Adipocyte (in vitro differentiated cells): ENCODE data around the gene CENPQ.

Source experiments
- DNase-seq: peaks from one replicate; pipeline ENCODE4 v3.0.0-alpha.2; 2015; ENCODE audit warnings: low read depth
- H3K27me3 ChIP-seq: replicated peaks from 2 replicates; pipeline ENCODE4 v1.7.0; 2013; ENCODE audit warnings: mild to moderate bottlenecking, low read length, moderate library complexity; ENCODE audit not compliant: control insufficient read depth, insufficient read depth
- H3K36me3 ChIP-seq: 2 replicates; pipeline ENCODE4 v1.7.0; 2013; ENCODE audit warnings: low read length, mild to moderate bottlenecking, moderate library complexity; ENCODE audit not compliant: control insufficient read depth, insufficient read depth, severe bottlenecking
- H3K4me1 ChIP-seq: 2 replicates; pipeline ENCODE4 v1.7.0; 2013; ENCODE audit warnings: mild to moderate bottlenecking, low read length, moderate library complexity; ENCODE audit not compliant: control insufficient read depth, insufficient read depth
- H3K4me3 ChIP-seq: 2 replicates; pipeline ENCODE4 v1.7.0; 2013; ENCODE audit warnings: mild to moderate bottlenecking, low read length, moderate library complexity
- H3K9ac ChIP-seq: 2 replicates; pipeline ENCODE4 v1.7.0; 2013; ENCODE audit warnings: mild to moderate bottlenecking, low read length, moderate library complexity
- H3K9me3 ChIP-seq: 2 replicates; pipeline ENCODE4 v1.7.0; 2013; ENCODE audit warnings: mild to moderate bottlenecking, low read length, moderate library complexity; ENCODE audit not compliant: control insufficient read depth

CENPQ gene

DNA sequence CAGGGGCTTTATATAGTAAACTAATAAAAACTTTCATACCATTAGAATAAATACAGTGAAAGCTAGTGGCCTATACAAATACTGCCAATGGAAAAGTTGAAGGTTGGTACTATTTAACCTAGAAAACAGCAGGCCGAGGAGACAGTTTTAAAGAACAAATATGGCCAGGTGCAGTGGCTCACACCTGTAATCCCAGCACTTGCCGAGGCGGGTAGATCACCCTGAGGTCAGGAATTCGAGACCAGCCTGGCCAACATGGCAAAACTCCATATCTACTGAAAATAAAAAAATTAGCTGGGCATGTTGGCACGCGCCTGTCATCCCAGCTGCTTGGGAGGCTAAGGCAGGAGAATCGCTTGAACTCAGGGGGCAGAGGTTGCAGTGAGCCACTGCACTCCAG lies 61.4 kb downstream of the CENPQ start:
- Histone ChIP-seq H3K27me3 (no peaks in the 10 kb centered on the region), H3K9me3 (no peaks in the 10 kb centered on the region), H3K4me1 (no peaks in the 10 kb centered on the region), H3K4me3 (no peak overlapping the region), H3K36me3 (no peaks in the 10 kb centered on the region), H3K9ac (no peak overlapping the region)
- DNase-seq, result no peak

DNA sequence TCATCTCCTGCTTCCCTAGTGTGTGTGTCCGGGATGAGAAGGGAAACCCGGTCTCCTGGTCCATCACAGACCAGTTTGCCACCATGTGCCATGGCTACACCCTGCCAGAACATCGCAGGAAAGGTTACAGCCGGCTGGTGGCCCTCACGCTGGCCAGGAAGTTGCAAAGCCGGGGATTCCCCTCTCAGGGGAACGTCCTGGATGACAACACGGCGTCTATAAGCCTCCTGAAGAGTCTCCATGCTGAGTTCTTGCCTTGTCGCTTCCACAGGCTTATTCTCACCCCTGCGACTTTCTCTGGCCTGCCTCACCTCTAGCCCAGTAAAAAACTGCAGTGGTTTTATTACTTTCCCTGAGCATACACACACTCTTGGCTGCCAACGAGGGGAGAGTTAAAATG lies 63.4 kb downstream of the CENPQ start:
- no peak overlapping the region for H3K4me3 ChIP-seq
- H3K36me3 ChIP-seq, result no peaks in the 10 kb centered on the region
- no peaks in the 10 kb centered on the region for H3K9me3 ChIP-seq
- no peak overlapping the region for H3K9ac ChIP-seq
- H3K27me3 ChIP-seq, result no peaks in the 10 kb centered on the region
- DNase-seq, result no peak
- no peaks in the 10 kb centered on the region for H3K4me1 ChIP-seq

DNA sequence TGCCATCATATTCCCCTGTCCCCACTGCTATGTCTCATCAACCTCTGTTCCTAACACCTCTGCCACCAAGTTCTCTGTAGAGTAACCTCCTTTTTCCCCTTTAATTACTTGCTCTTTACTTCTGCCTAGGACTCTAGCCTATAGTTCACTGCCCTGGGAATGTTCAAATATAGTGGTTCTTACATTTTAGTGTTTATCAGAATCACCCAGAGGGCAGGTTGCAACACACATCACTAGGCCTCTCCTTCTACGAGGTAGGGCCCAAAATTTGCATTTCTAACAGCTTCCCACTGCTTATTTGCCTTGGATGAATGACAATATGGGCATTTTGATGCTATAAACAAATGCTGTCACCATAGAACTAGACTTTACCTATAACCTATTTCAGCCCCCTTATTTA lies 64.2 kb downstream of the CENPQ start:
- Histone ChIP-seq H3K9me3 (no peaks in the 10 kb centered on the region), H3K36me3 (no peaks in the 10 kb centered on the region), H3K4me1 (no peaks in the 10 kb centered on the region), H3K9ac (no peak overlapping the region), H3K4me3 (no peak overlapping the region), H3K27me3 (no peaks in the 10 kb centered on the region)
- no peak for DNase-seq

DNA sequence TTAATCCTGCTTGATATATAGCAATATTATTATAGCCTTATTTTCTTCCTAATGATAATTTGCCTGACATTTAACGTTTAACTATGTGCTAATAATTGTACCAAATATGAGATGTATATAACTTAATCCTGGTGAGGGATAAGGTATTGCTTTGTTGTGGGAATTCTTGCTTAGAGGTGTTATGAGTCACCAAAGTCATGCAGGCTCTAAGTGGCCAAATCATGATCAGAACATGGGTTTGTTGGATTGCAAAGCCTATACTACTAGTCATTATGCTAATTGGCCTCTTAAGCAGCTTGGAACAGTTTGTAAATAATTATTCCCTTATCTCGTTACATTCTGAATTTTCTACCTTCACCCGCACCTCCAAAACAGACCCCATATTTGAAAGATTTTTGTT lies 65.4 kb downstream of the CENPQ start:
- DNase-seq, result no peak
- H3K9ac ChIP-seq, result no peak overlapping the region
- H3K36me3 ChIP-seq, result no peaks in the 10 kb centered on the region
- no peaks in the 10 kb centered on the region for H3K9me3 ChIP-seq
- no peak overlapping the region for H3K4me3 ChIP-seq
- H3K27me3 ChIP-seq, result no peaks in the 10 kb centered on the region
- no peaks in the 10 kb centered on the region for H3K4me1 ChIP-seq

DNA sequence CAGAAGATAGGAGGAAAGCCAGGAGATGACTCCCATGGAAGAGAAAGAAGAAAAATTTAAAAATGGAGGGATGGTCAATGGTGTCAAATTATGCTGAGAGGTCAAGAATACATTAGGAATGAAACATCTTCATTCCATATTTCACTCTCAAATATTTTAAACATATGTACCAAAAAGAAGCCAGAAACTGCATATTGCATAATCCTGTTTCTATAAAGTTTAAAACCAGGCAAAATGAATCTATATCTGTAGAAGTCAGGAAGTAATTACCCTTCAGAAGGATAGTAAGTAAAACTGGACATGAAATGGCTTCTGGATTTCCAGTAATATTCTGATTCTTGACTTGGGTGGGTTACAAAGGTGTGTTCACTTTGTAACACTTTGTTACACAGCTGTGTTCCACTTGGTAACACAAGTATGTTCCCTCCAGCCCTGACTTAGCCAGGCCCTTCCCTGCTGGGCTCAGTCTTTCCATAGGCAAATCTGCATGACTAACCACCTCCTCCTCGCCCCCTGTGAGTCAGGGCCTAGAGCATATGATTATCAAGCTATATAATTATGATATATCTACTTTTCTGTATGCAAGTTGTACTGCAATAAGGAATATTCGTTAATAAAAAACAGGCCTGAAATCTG lies 67.1 kb downstream of the CENPQ start:
- Histone ChIP-seq H3K27me3 (no peaks in the 10 kb centered on the region), H3K4me3 (no peak overlapping the region), H3K9ac (no peak overlapping the region), H3K9me3 (no peaks in the 10 kb centered on the region), H3K4me1 (no peaks in the 10 kb centered on the region), H3K36me3 (no peaks in the 10 kb centered on the region)
- no peak for DNase-seq

DNA sequence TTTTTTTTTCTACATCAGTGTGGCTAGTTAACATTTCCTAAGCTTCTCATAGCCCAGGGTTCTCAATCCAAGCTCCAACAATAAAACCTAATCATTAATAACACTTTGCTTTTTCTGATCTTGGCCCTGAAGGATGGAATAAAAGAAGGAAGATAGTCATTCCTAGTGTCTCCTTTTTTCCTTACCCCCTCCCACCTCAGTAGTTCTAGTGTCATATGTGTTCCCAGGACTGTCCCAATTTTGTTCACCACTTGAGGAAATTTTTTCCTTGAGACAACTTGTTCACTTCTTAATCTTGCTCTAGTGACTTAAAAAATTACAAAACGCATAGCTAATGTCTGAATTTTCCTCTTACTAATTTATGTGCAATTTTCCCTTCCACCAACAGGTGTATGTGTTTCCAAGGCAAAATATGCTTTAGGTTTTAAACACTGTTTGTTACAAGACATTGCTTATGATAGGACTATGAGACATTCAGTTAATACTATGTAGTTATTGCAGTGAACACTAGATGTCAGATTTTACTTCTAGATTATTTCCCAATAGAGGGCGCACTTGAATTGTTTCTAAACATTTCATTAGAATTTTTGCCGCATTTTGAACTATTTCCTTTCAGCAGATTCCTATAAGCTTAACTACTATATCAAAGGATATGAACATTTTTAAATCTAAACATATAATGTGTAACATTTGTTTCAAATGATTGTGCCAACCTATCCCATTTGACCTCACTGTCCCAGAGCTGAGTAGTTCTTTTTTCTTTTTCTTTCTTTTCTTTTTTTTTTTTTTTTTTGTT lies 68.8 kb downstream of the CENPQ start:
- Histone ChIP-seq H3K9me3 (no peaks in the 10 kb centered on the region), H3K4me3 (peak overlapping the region; percentile 76), H3K9ac (peak overlapping the region; percentile 68), H3K36me3 (no peaks in the 10 kb centered on the region), H3K27me3 (no peaks in the 10 kb centered on the region), H3K4me1 (no peaks in the 10 kb centered on the region)
- peak; percentile 85 for DNase-seq

DNA sequence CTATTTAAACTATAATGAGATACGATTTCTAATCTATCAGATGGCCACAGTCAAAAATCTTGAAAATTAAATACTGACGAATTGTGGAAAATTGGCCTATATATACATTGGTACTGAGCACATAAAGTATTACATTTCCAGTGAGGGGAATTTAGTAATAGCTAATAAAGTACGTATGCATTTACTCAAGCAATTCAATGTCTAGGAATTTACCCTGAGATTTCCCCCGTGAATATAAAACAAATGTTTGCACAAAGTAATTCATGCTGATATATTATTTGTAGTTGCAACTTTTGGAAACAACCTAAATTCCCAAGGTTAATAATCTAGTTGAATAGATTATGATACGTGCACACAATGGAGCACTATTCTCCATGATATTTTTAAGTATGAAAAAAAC lies 72.6 kb downstream of the CENPQ start:
- no peaks in the 10 kb centered on the region for H3K4me1 ChIP-seq
- no peaks in the 10 kb centered on the region for H3K27me3 ChIP-seq
- no peak for DNase-seq
- no peak overlapping the region for H3K4me3 ChIP-seq
- no peaks in the 10 kb centered on the region for H3K36me3 ChIP-seq
- H3K9ac ChIP-seq, result no peak overlapping the region
- no peaks in the 10 kb centered on the region for H3K9me3 ChIP-seq

DNA sequence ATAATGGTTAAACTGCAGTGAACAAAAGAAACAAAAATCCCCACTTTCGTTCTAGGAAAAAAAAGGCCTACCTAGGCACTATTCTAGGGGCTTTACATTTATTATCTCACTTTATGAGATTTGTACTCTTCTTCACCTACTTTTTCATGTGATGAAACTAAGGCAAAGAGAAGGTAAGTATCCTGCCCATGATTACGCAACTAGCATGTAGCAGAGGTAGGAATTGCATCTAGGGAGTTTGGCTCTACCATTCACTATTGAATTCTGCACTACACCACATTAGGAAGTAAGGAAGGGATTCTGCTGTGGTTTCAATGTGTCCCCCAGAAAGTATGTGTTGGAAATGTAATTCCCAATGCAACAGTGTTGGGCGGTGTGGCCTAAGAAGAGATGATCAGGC lies 75.9 kb downstream of the CENPQ start:
- Histone ChIP-seq H3K9me3 (no peaks in the 10 kb centered on the region), H3K4me1 (peaks cover 13% of the 10 kb centered on the region), H3K27me3 (no peaks in the 10 kb centered on the region), H3K4me3 (no peak overlapping the region), H3K36me3 (no peaks in the 10 kb centered on the region), H3K9ac (no peak overlapping the region)
- no peak for DNase-seq

DNA sequence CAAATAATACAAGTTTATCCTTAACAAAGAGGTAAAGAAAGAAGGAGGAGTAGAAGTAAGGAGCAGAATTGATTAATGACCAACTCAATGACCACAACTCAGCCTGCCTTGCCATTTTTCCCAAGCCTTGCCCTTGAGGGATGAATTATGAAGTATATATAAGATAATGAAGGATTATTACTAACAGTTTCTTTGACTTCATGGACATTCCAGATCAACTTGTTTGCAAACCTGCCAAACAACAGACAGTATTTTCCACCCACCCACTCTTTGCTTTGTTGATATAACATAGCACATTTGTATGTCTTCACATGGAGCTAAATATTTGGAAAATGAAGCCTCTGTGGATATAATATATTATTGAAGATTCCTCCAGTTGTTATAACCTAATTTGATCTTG lies 77.4 kb downstream of the CENPQ start:
- Histone ChIP-seq H3K36me3 (no peaks in the 10 kb centered on the region), H3K4me3 (no peak overlapping the region), H3K9ac (no peak overlapping the region), H3K27me3 (no peaks in the 10 kb centered on the region), H3K9me3 (no peaks in the 10 kb centered on the region), H3K4me1 (peaks cover 13% of the 10 kb centered on the region)
- no peak for DNase-seq

DNA sequence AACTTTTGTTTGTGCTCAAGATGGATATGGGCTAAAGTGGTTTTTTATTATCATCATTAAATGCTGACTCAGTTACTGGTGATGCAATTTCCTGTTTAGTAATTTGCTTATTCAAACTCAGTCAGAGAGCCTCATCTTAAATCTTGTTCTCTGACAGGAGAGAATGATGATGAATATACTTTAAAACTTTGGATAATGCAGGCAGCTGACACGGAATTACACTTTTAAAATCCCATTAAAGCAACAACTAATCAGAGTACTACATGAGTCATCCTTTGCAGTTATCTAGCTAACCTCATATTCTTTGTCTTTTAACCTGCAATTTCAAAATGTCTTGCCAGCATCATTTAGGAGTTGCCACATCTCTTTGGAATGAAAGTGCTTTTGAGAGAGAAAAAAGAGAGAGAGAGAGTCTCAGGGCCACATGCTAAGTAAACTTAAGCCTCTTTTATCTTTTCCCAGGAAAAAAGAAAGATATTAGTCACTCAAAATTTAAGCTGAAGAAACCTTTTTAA lies 78.1 kb downstream of the CENPQ start:
- peak overlapping the region; percentile 50 for H3K9ac ChIP-seq
- H3K4me3 ChIP-seq, result no peak overlapping the region
- no peaks in the 10 kb centered on the region for H3K9me3 ChIP-seq
- peaks cover 13% of the 10 kb centered on the region for H3K4me1 ChIP-seq
- no peaks in the 10 kb centered on the region for H3K36me3 ChIP-seq
- H3K27me3 ChIP-seq, result no peaks in the 10 kb centered on the region
- DNase-seq, result peak; percentile 50

DNA sequence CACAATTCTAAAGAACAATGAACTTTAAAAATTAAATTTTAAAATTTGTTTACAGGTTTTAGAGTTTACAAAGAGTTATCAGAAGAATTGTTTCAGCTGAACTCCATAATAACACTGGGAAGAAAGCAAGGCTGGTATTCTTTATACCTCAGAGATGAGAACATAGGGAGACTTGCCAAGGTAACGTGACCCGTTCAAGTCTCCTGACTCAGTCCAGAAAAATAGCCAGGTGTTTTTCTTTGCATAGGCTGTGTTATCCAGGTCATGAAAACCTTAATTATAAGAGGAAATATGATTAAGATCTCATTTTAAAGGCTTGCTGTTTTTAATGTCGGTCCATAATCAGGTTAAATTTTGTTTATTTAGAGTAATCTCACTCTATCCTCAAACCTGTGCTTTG lies 78.8 kb downstream of the CENPQ start:
- H3K27me3 ChIP-seq, result no peaks in the 10 kb centered on the region
- peaks cover 13% of the 10 kb centered on the region for H3K4me1 ChIP-seq
- no peaks in the 10 kb centered on the region for H3K9me3 ChIP-seq
- H3K36me3 ChIP-seq, result no peaks in the 10 kb centered on the region
- no peak overlapping the region for H3K4me3 ChIP-seq
- DNase-seq, result no peak
- peak overlapping the region; percentile 50 for H3K9ac ChIP-seq
